ENCODE results near the gene CDH23. TPM values are rescaled to one million over a fixed set of nuclear protein-coding genes. Genes with fewer than 3 reads are reported as not detected.

CDH23 gene
- total and polyA plus RNA-seq, 10 donors, result 2.0 to 19.9 (median 11.0) TPM

DNA sequence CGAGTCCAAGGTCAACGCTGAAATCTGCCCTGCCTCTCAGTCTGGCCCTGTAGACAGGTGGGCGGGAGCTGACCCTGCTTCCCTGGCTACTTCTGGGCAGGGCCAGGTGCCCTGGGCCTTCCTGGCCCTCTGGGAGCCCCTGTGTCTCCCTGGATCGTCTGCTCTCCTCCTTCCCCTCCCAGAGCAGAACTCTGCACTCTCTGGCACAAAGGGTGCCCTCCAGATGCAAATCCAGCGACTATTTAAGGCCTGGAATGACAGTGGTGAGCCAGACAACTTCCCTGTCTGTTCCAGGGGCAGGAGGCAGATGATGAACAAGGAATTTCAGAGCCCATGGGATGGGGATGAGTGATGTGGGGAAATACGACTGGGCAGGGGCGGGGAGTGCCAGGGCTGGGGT lies 259.5 kb downstream of the CDH23 start:
- WGBS, 5 donors, result 78 to 90% (median 84%) methylated on average over 5 to 7 of the region's 7 CpGs
- no peaks in the 10 kb centered on the region for H3K36me3 ChIP-seq

DNA sequence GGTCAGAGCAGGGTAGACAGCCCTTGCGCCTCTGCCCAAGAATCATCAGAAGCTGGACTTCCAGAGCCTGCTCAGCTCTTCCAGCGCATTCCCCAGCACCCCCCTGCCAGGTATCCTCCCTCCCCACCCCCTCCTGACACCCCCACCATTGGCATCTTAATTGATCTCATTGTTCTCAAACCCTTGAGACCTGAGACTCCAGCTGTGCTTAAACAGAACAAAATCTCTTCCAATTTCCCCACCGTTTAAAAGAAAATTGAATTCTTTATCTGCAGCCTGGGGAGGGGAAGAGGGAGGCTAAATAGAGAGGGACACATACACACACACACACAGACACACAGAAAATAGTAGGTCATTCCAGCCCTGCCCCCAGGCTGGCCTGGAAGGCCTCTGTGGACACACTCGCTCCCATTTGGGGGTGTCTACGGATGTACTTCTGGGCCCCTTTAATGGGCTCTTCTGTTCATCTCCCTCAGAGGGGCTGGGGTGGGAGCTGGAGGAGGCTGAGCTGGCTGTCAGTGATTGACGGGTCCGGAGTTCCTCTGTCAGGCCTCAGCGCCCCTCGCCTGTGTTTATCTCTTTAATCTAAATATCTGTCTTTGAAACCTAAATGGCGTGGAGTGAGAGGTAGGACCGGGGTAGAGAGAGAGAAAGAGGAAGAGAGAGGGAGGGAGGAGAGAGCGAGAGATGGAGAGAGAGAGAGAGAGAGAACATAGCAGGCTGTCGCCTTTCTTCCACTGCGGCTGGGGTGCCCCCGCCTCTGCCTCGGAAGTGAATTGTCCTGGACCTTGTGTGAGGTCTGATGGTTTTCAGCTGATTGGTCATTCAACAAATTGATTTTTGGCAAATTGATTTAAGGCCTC lies 261.1 kb downstream of the CDH23 start:
- intact Hi-C loops (cut with DNase I; ENCODE audit: low total_unique reads), result no loop called here
- TF ChIP-seq POLR2AphosphoS5 (IDR thresholded peaks at IDR 0.05) (no peak), POLR2A (IDR thresholded peaks at IDR 0.05) (no peak)
- TF ChIP-seq, protein P1, sequence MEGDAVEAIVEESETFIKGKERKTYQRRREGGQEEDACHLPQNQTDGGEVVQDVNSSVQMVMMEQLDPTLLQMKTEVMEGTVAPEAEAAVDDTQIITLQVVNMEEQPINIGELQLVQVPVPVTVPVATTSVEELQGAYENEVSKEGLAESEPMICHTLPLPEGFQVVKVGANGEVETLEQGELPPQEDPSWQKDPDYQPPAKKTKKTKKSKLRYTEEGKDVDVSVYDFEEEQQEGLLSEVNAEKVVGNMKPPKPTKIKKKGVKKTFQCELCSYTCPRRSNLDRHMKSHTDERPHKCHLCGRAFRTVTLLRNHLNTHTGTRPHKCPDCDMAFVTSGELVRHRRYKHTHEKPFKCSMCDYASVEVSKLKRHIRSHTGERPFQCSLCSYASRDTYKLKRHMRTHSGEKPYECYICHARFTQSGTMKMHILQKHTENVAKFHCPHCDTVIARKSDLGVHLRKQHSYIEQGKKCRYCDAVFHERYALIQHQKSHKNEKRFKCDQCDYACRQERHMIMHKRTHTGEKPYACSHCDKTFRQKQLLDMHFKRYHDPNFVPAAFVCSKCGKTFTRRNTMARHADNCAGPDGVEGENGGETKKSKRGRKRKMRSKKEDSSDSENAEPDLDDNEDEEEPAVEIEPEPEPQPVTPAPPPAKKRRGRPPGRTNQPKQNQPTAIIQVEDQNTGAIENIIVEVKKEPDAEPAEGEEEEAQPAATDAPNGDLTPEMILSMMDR (IDR thresholded peaks at IDR 0.05 in 8 of 11, conservative IDR thresholded peaks at IDR 0.05 in 3 of 11), result no peak
- H3K27ac ChIP-seq, result no peak overlapping the region
- H3K4me1 ChIP-seq, result no peaks in the 10 kb centered on the region
- no peaks in the 10 kb centered on the region for H3K36me3 ChIP-seq
- no peak for DNase-seq
- H3K27me3 ChIP-seq (replicated peaks in 1 of 7), result no peaks in the 10 kb centered on the region
- 75 to 87% (median 81%) methylated on average over 16 of the region's 16 CpGs for WGBS, 5 donors
- no peak overlapping the region for H3K4me3 ChIP-seq
- peaks cover 0 to 6% (median 0%) of the 10 kb centered on the region in 8 donors for H3K9me3 ChIP-seq

More for the DNA sequence above, 259.5 kb downstream of the CDH23 start:
- TF ChIP-seq, protein P1 (IDR thresholded peaks at IDR 0.05 in 8 of 11, conservative IDR thresholded peaks at IDR 0.05 in 3 of 11), result no peak
- TF ChIP-seq POLR2A (IDR thresholded peaks at IDR 0.05) (no peak), POLR2AphosphoS5 (IDR thresholded peaks at IDR 0.05) (no peak)
- intact Hi-C loops (cut with DNase I; ENCODE audit: low total_unique reads), result no loop called here
- peaks cover 0 to 6% (median 0%) of the 10 kb centered on the region in 8 donors for H3K9me3 ChIP-seq
- H3K4me1 ChIP-seq, result no peaks in the 10 kb centered on the region
- no peak overlapping the region for H3K27ac ChIP-seq
- H3K4me3 ChIP-seq, result no peak overlapping the region
- DNase-seq, result no peak
- no peaks in the 10 kb centered on the region for H3K27me3 ChIP-seq (replicated peaks in 1 of 7)

DNA sequence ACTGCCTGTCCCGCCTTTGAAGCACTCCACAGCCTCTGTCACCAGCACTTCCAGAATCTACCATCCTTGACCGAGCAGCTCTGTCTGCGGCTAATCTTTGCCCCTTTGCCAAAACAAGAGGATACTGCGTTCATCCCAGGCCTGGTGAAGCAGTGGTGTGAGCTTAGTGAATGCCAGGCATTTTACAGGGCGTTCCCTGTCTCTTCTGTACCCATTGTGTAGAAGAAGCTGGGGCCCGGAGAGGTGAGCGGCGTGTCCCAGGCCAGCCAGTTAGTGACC lies 261.7 kb downstream of the CDH23 start:
- Histone ChIP-seq H3K4me1 (no peaks in the 10 kb centered on the region), H3K4me3 (no peak overlapping the region), H3K9me3 (peaks cover 0 to 6% (median 0%) of the 10 kb centered on the region in 8 donors), H3K36me3 (no peaks in the 10 kb centered on the region), H3K27me3 (replicated peaks in 1 of 7) (no peaks in the 10 kb centered on the region), H3K27ac (no peak overlapping the region)
- no peak for DNase-seq
- intact Hi-C loops (cut with DNase I; ENCODE audit: low total_unique reads), result no loop called here
- WGBS, 5 donors, result 89 to 96% (median 89%) methylated on average over 5 to 8 of the region's 8 CpGs
- TF ChIP-seq POLR2AphosphoS5 (IDR thresholded peaks at IDR 0.05) (no peak), POLR2A (IDR thresholded peaks at IDR 0.05) (no peak)
- TF ChIP-seq, protein P1 (IDR thresholded peaks at IDR 0.05 in 8 of 11, conservative IDR thresholded peaks at IDR 0.05 in 3 of 11), result no peak

DNA sequence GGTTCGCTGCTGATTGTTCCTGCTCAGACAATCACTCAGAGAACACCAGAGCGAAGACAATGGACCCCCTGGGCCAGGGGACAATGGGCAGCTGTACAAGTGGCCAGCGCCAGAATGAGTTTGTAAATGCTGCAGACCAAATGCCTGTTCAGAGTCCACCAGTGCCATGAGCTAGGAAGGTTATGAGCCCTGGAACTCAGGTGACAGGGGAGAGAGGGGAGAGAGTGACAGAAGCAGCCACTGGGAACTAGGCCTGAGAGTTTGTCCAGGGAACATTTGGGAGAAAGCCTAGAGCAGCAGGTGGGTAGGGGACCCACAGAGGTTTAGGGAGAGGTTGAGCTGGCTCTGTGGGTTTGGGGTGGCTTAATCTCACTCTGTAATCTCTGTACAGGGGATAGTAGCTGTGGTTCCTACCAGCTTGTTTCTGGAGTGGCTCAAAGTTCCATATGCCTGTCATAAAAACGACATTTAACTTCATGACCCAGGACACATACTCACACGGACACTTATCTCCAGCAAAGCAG lies 262.5 kb downstream of the CDH23 start:
- intact Hi-C loops (cut with DNase I; ENCODE audit: low total_unique reads), result no loop called here
- WGBS, 5 donors, result 62 to 70% (median 65%) methylated on average over 4 to 5 of the region's 5 CpGs
- DNase-seq, result no peak
- Histone ChIP-seq H3K4me3 (no peak overlapping the region), H3K9me3 (peaks cover 0 to 6% (median 0%) of the 10 kb centered on the region in 8 donors), H3K4me1 (no peaks in the 10 kb centered on the region), H3K27me3 (replicated peaks in 1 of 7) (no peaks in the 10 kb centered on the region), H3K27ac (no peak overlapping the region), H3K36me3 (no peaks in the 10 kb centered on the region)
- TF ChIP-seq POLR2A (IDR thresholded peaks at IDR 0.05), result no peak
- no peak for TF ChIP-seq POLR2AphosphoS5 (IDR thresholded peaks at IDR 0.05)
